Suprapubic skin (tissue), 4 donors: ENCODE data around the gene COQ4.

Experiments
- POLR2A ChIP-seq, 2 donors: fragments of 450-650 bp; IDR thresholded peaks; one replicate each; pipeline ENCODE4 v1.6.1; 2017; ENCODE audit warnings: antibody characterized with exemption in 2 of 2, mild to moderate bottlenecking in 2 of 2, moderate library complexity in 2 of 2
- POLR2AphosphoS5 ChIP-seq, 3 donors: sonication (generic); formaldehyde crosslinking; IDR thresholded peaks; one replicate each; pipeline ENCODE4 v1.6.1; 2017; ENCODE audit warnings: antibody characterized with exemption in 3 of 3
- TF ChIP-seq, protein P1 (sequence below), 2 donors: fragments of 200-600 bp in 1 of 2; fragments of 450-650 bp in 1 of 2; sonication (generic) in 1 of 2; IDR thresholded peaks; one replicate each; pipeline ENCODE4 v1.5.1; 2016 to 2019; ENCODE audit warnings: antibody characterized with exemption in 2 of 2, mild to moderate bottlenecking in 1 of 2, moderate library complexity in 1 of 2

DNA sequence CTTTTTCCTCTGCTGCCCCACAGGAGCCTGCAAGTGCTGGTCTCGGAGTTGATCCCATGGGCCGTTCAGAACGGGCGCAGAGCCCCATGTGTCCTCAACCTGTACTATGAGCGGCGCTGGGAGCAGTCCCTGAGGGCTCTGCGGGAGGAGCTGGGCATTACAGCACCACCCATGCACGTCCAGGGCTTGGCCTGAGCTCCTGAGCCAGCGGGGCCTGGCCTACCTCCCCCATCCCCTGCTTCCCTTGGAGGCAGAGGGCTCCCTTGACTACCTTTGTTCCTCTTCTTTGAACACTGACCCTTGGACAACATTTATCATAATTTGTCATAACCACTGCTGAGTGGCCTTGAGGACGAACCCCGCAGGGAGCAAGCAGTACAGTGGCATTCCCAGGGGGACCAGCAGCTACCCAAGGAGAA, 10.8 kb downstream of the COQ4 start:
- TF ChIP-seq, protein P1, sequence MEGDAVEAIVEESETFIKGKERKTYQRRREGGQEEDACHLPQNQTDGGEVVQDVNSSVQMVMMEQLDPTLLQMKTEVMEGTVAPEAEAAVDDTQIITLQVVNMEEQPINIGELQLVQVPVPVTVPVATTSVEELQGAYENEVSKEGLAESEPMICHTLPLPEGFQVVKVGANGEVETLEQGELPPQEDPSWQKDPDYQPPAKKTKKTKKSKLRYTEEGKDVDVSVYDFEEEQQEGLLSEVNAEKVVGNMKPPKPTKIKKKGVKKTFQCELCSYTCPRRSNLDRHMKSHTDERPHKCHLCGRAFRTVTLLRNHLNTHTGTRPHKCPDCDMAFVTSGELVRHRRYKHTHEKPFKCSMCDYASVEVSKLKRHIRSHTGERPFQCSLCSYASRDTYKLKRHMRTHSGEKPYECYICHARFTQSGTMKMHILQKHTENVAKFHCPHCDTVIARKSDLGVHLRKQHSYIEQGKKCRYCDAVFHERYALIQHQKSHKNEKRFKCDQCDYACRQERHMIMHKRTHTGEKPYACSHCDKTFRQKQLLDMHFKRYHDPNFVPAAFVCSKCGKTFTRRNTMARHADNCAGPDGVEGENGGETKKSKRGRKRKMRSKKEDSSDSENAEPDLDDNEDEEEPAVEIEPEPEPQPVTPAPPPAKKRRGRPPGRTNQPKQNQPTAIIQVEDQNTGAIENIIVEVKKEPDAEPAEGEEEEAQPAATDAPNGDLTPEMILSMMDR (IDR thresholded peaks at IDR 0.05), result no peak
- TF ChIP-seq POLR2AphosphoS5 (IDR thresholded peaks at IDR 0.05) (no peak), POLR2A (IDR thresholded peaks at IDR 0.05) (no peak)
